DND-41 (cell line): ENCODE results near the gene RBFOX1.

Source experiments
- EZH2 ChIP-seq: IDR thresholded peaks from 3 replicates; pipeline ENCODE4 v1.6.1; 2012; ENCODE audit warnings: borderline replicate concordance, low read depth, mild to moderate bottlenecking, moderate library complexity, low read length, inconsistent platforms; ENCODE audit not compliant: severe bottlenecking
- TF ChIP-seq, protein P1 (sequence below): IDR thresholded peaks from 2 replicates; pipeline ENCODE4 v1.5.1; 2012; ENCODE audit warnings: borderline replicate concordance, low read length, moderate library complexity, mild to moderate bottlenecking; ENCODE audit not compliant: poor library complexity, severe bottlenecking; ENCODE audit errors: extremely low read depth

- TF ChIP-seq, protein P1, sequence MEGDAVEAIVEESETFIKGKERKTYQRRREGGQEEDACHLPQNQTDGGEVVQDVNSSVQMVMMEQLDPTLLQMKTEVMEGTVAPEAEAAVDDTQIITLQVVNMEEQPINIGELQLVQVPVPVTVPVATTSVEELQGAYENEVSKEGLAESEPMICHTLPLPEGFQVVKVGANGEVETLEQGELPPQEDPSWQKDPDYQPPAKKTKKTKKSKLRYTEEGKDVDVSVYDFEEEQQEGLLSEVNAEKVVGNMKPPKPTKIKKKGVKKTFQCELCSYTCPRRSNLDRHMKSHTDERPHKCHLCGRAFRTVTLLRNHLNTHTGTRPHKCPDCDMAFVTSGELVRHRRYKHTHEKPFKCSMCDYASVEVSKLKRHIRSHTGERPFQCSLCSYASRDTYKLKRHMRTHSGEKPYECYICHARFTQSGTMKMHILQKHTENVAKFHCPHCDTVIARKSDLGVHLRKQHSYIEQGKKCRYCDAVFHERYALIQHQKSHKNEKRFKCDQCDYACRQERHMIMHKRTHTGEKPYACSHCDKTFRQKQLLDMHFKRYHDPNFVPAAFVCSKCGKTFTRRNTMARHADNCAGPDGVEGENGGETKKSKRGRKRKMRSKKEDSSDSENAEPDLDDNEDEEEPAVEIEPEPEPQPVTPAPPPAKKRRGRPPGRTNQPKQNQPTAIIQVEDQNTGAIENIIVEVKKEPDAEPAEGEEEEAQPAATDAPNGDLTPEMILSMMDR = no peak
- no peak for TF ChIP-seq EZH2
Measured at GRCh38 chr16:7289299-7289698, 43.3 kb upstream of the RBFOX1 start.
